G401 (cell line): ENCODE data around the gene IMPDH1. TPM values are rescaled to one million over a fixed set of nuclear protein-coding genes. Genes with fewer than 3 reads are reported as not detected.

ENCODE experiments used
- DNase-seq: peaks from one replicate; pipeline ENCODE4 v3.0.0-alpha.2; 2015; ENCODE audit warnings: low spot score
- in situ Hi-C: cut with HindIII; loops from 2 replicates; pipeline ENCODE4 v1.10.0; 2016; ENCODE audit warnings: low sequenced_read_pairs, mixed read lengths
- total RNA-seq: library from RNA; depleted of rRNA; stranded (reverse); fragments of >200 nt; shearing (Covaris generic); gene quantifications from 2 replicates; pipeline ENCODE4 v1.2.3, GENCODE V29; 2014

Gene IMPDH1
- total RNA-seq, 1 experiment from 2014 or later = 67.9 TPM

- DNase-seq = no peak
- in situ Hi-C loops = no loop called here
These were observed 27.9 kb upstream of the IMPDH1 start for GRCh38 chr7:128437426-128438332.

GRCh38 chr7:128435327-128435686 is 25.5 kb upstream of the IMPDH1 start:
- DNase-seq = no peak
- in situ Hi-C loops = no loop called here

GRCh38 chr7:128434413-128435326 is 24.9 kb upstream of the IMPDH1 start:
- DNase-seq = no peak
- in situ Hi-C loops = no loop called here

- DNase-seq = no peak
- in situ Hi-C loops = no loop called here
These were observed 22.0 kb upstream of the IMPDH1 start for GRCh38 chr7:128431754-128432153.

GRCh38 chr7:128431221-128431620 is 21.4 kb upstream of the IMPDH1 start:
- no peak for DNase-seq
- in situ Hi-C loops = no loop called here

GRCh38 chr7:128430207-128430606 is 20.4 kb upstream of the IMPDH1 start:
- no peak for DNase-seq
- in situ Hi-C loops = no loop called here

GRCh38 chr7:128427289-128427891 is 17.6 kb upstream of the IMPDH1 start:
- in situ Hi-C loops = no loop called here
- DNase-seq = peak; percentile 77

- DNase-seq = peak; percentile 48
- in situ Hi-C loops = no loop called here
These were observed 16.1 kb upstream of the IMPDH1 start for GRCh38 chr7:128425850-128426249.

- no peak for DNase-seq
- in situ Hi-C loops = no loop called here
These were observed 15.0 kb upstream of the IMPDH1 start for GRCh38 chr7:128424686-128425275.

GRCh38 chr7:128422842-128423241 is 13.1 kb upstream of the IMPDH1 start:
- in situ Hi-C loops = no loop called here
- DNase-seq = peak; percentile 94

- in situ Hi-C loops = no loop called here
- no peak for DNase-seq
These were observed 12.3 kb upstream of the IMPDH1 start for GRCh38 chr7:128422037-128422436.

- in situ Hi-C loops = no loop called here
- DNase-seq = no peak
These were observed 11.6 kb upstream of the IMPDH1 start for GRCh38 chr7:128421384-128421783.

- DNase-seq = no peak
- in situ Hi-C loops = no loop called here
These were observed 11.0 kb upstream of the IMPDH1 start for GRCh38 chr7:128420773-128421172.

GRCh38 chr7:128419257-128419656 is 9.5 kb upstream of the IMPDH1 start:
- DNase-seq = peak; percentile 30
- in situ Hi-C loops = no loop called here

GRCh38 chr7:128417071-128417470 is 7.3 kb upstream of the IMPDH1 start:
- no peak for DNase-seq
- in situ Hi-C loops = no loop called here

- in situ Hi-C loops = no loop called here
- DNase-seq = no peak
These were observed 5.5 kb upstream of the IMPDH1 start for GRCh38 chr7:128415217-128415785.

GRCh38 chr7:128410451-128410753 is 620 bp upstream of the IMPDH1 start:
- no peak for DNase-seq
- in situ Hi-C loops = no loop called here

GRCh38 chr7:128408709-128409595 is 830 bp downstream of the IMPDH1 start:
- no peak for DNase-seq
- in situ Hi-C loops = no loop called here
